Lung (tissue), 12 donors: Measurements from ENCODE around the gene DLG2. TPM values are rescaled to one million over a fixed set of nuclear protein-coding genes. Genes with fewer than 3 reads are reported as not detected.
A peak's percentile ranks its signal among the peaks of the same experiment; 100 is the strongest.

Experiments used
- ATAC-seq: fragments of 200-7000 bp; cut with Tn5 transposase; one replicate; pipeline ENCODE4 v1.9.1; 2020; ENCODE audit warnings: moderate number of reproducible peaks; ENCODE audit not compliant: insufficient read depth, low FRiP score
- DNase-seq, 3 donors: peaks; one replicate each; pipeline ENCODE4 v3.0.0-alpha.2; 2013 to 2017
- H3K27ac ChIP-seq, 2 donors: one replicate each; pipeline ENCODE4 v1.5.1; 2013; ENCODE audit warnings: mild to moderate bottlenecking in 2 of 2, moderate library complexity in 2 of 2, control low read depth in 1 of 2, inconsistent platforms in 1 of 2, low read depth in 1 of 2, low read length in 1 of 2
- H3K27me3 ChIP-seq, 3 donors: one replicate each; pipeline ENCODE4 v1.5.1; 2013; ENCODE audit warnings: low read length in 2 of 3; ENCODE audit not compliant: control insufficient read depth in 3 of 3, insufficient read depth in 3 of 3
- H3K36me3 ChIP-seq, 4 donors: one replicate each; pipeline ENCODE4 v1.5.1; 2013; ENCODE audit warnings: low read length in 4 of 4, mild to moderate bottlenecking in 1 of 4, moderate library complexity in 1 of 4; ENCODE audit not compliant: control insufficient read depth in 4 of 4, insufficient read depth in 4 of 4
- H3K4me1 ChIP-seq, 5 donors: one replicate each; pipeline ENCODE4 v1.5.1; 2013; ENCODE audit warnings: low read length in 5 of 5, mild to moderate bottlenecking in 2 of 5, moderate library complexity in 1 of 5; ENCODE audit not compliant: control insufficient read depth in 5 of 5, insufficient read depth in 5 of 5
- H3K4me3 ChIP-seq: one replicate; pipeline ENCODE4 v1.5.1; 2013; ENCODE audit warnings: mild to moderate bottlenecking, control low read depth, moderate library complexity
- H3K9ac ChIP-seq, 2 donors: one replicate each; pipeline ENCODE4 v1.5.1; 2013; ENCODE audit warnings: low read length in 2 of 2, control low read depth in 1 of 2; ENCODE audit not compliant: insufficient read depth in 1 of 2
- H3K9me3 ChIP-seq, 4 donors: one replicate each; pipeline ENCODE4 v1.5.1; 2013; ENCODE audit warnings: low read length in 3 of 4, mild to moderate bottlenecking in 1 of 4, moderate library complexity in 1 of 4; ENCODE audit not compliant: control insufficient read depth in 4 of 4, insufficient read depth in 3 of 4
- CTCF ChIP-seq: IDR thresholded peaks from 2 replicates; pipeline ENCODE4 v1.5.1; 2012; ENCODE audit warnings: mild to moderate bottlenecking; ENCODE audit errors: control extremely low read depth, extremely low read depth
- WGBS, 2 donors: extraction: QIAGEN DNeasy Blood & Tissue Kit; methylation state at CpG; one replicate each; pipeline ENCODE4 v1.1.7; 2013; 5-methylcytosine and 5-hydroxymethylcytosine counted together
- polyA plus RNA-seq, 2 donors: library from polyadenylated mRNA; stranded (reverse); fragments of 200-250 nt; gene quantifications; one replicate each; pipeline ENCODE4 v1.2.1, GENCODE V29; 2013
- total RNA-seq, 2 donors: library from RNA; depleted of rRNA in 1 of 2; stranded (reverse); fragments of >200 nt in 1 of 2; gene quantifications; one replicate each; pipeline ENCODE4 v1.2.1, GENCODE V29; 2014 to 2021
- donor health status: control.
- donor health status: control.
- donor health status: Bipolar disorder and iron deficiency.
- donor health status: healthy.
- donor health status: DM: yes; HTN: yes; CAD: no.

Gene DLG2
- total and polyA plus RNA-seq, 4 donors, result 0.32 to 24.1 (median 5.4) TPM

- H3K4me3 ChIP-seq, result no peak overlapping the region
- no peaks in the 10 kb centered on the region for H3K4me1 ChIP-seq
- H3K36me3 ChIP-seq, result no peaks in the 10 kb centered on the region
- DNase-seq, result no peak
- no peak for ATAC-seq
- H3K9ac ChIP-seq, result no peak overlapping the region
- H3K9me3 ChIP-seq, result no peaks in the 10 kb centered on the region
- WGBS, 2 donors, result 55 to 60% methylated on average over 1 of the region's 1 CpG
- TF ChIP-seq CTCF, result no peak
- H3K27ac ChIP-seq, result no peak overlapping the region
- no peaks in the 10 kb centered on the region for H3K27me3 ChIP-seq
These were observed 308.6 kb downstream of the DLG2 start for GRCh38 chr11:85318573-85318972.

DNA sequence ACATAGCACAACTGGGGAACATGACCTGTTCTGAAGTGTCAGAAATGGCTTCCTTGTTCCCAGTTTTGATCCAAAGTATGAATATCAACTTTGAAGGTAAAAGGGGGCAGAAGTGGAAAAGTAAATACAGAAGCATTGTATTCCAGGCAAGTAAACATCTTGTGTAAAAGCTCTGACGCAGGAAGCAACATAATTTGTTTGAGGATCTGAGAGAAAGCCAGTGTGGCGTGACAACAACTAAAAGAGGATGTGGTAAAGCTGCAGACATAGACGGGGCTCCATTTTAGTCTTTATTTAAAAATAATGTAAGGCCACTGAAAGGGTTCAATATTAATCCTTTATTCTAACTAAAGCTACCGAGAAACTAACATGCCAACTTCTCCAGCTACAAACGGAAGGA lies 310.2 kb downstream of the DLG2 start:
- no peak overlapping the region for H3K27ac ChIP-seq
- TF ChIP-seq CTCF, result no peak
- 60 to 61% methylated on average over 5 of the region's 5 CpGs for WGBS, 2 donors
- H3K9ac ChIP-seq, result no peak overlapping the region
- DNase-seq, result peak in 2 of 3 donors; percentile 4 to 8
- H3K9me3 ChIP-seq, result no peaks in the 10 kb centered on the region
- no peaks in the 10 kb centered on the region for H3K4me1 ChIP-seq
- no peaks in the 10 kb centered on the region for H3K36me3 ChIP-seq
- no peaks in the 10 kb centered on the region for H3K27me3 ChIP-seq
- no peak overlapping the region for H3K4me3 ChIP-seq
- ATAC-seq, result no peak

- Histone ChIP-seq H3K36me3 (no peaks in the 10 kb centered on the region), H3K27me3 (no peaks in the 10 kb centered on the region), H3K9me3 (no peaks in the 10 kb centered on the region), H3K4me3 (no peak overlapping the region), H3K9ac (no peak overlapping the region), H3K27ac (no peak overlapping the region), H3K4me1 (no peaks in the 10 kb centered on the region)
- no peak for ATAC-seq
- no peak for DNase-seq
- no peak for TF ChIP-seq CTCF
These were observed 313.4 kb downstream of the DLG2 start for GRCh38 chr11:85313741-85314140.

- H3K27me3 ChIP-seq, result no peaks in the 10 kb centered on the region
- no peak for DNase-seq
- no peak for TF ChIP-seq CTCF
- no peaks in the 10 kb centered on the region for H3K9me3 ChIP-seq
- H3K36me3 ChIP-seq, result no peaks in the 10 kb centered on the region
- H3K27ac ChIP-seq, result no peak overlapping the region
- no peak overlapping the region for H3K4me3 ChIP-seq
- no peak overlapping the region for H3K9ac ChIP-seq
- ATAC-seq, result no peak
- WGBS, 2 donors, result 62 to 80% methylated on average over 2 of the region's 2 CpGs
- H3K4me1 ChIP-seq, result no peaks in the 10 kb centered on the region
These were observed 316.7 kb downstream of the DLG2 start for GRCh38 chr11:85310479-85310878.
